ENCODE results near the gene NUBP2. TPM values are rescaled to one million over a fixed set of nuclear protein-coding genes. Genes with fewer than 3 reads are reported as not detected.

Gene NUBP2
- total RNA-seq, 6 donors from 2014 or later, result 53.2 to 85.6 (median 60.5) TPM

DNA sequence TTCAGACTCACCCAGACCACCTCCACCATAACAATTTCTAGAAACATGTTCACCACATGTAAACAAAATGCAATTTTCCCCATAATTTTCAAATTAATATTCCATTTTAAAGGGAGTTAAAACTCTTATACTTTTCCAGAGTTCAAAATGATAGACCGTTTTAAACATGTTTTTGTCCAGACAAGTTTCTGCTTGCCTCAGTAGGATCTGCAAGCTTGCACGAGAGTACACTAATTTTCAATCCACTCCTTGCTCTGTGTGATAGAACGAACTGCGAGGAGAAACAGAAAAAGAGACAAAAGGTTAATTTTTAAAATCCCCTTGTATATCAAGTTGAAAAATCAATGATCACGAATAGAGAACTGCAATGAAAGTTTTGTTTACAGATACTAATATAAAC, 51.3 kb downstream of the NUBP2 start:
- Histone ChIP-seq H3K27ac (no peak overlapping the region), H3K27me3 (no peaks in the 10 kb centered on the region), H3K4me1 (peaks cover 2 to 6% (median 3%) of the 10 kb centered on the region in 4 donors), H3K4me3 (no peak overlapping the region), H3K36me3 (peaks cover 0 to 3% (median 0%) of the 10 kb centered on the region in 4 donors), H3K9me3 (no peaks in the 10 kb centered on the region)
- ATAC-seq (ENCODE audit: low FRiP score in 2 of 2) (no peak), DNase-seq (no peak)
- TF ChIP-seq, protein P1, sequence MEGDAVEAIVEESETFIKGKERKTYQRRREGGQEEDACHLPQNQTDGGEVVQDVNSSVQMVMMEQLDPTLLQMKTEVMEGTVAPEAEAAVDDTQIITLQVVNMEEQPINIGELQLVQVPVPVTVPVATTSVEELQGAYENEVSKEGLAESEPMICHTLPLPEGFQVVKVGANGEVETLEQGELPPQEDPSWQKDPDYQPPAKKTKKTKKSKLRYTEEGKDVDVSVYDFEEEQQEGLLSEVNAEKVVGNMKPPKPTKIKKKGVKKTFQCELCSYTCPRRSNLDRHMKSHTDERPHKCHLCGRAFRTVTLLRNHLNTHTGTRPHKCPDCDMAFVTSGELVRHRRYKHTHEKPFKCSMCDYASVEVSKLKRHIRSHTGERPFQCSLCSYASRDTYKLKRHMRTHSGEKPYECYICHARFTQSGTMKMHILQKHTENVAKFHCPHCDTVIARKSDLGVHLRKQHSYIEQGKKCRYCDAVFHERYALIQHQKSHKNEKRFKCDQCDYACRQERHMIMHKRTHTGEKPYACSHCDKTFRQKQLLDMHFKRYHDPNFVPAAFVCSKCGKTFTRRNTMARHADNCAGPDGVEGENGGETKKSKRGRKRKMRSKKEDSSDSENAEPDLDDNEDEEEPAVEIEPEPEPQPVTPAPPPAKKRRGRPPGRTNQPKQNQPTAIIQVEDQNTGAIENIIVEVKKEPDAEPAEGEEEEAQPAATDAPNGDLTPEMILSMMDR (IDR thresholded peaks at IDR 0.05), result no peak
- TF ChIP-seq POLR2AphosphoS5 (IDR thresholded peaks at IDR 0.05) (no peak), POLR2A (IDR thresholded peaks at IDR 0.05) (no peak), EP300 (IDR thresholded peaks at IDR 0.05) (no peak)
- 75 to 83% methylated on average over 5 of the region's 5 CpGs for WGBS, 2 donors

Small RNAs within 50 kb of the gene (small RNA-seq; reads per million reads assigned to genes)
- gene MIR3177, result 0.12 to 1.1 (median 0.47) reads per million in 4 donors

Other genes starting within 250 kb of the NUBP2 start
- gene TMEM204, start 249.3 kb upstream of the NUBP2 start, total RNA-seq, result 100 to 1,000 TPM in 1 of 6 donors, 10 to 100 TPM in 5; 31.4 to 112 (median 48.4) TPM
- 100 to 1,000 TPM in 1 of 6 donors, 10 to 100 TPM in 5; 32.1 to 152 (median 49.8) TPM for gene IFT140, start 170.9 kb upstream of the NUBP2 start, total RNA-seq
- 10 to 100 TPM; 16.3 to 57.6 (median 20.6) TPM for gene CRAMP1, start 170.6 kb upstream of the NUBP2 start, total RNA-seq
- gene JPT2, start 104.7 kb upstream of the NUBP2 start, total RNA-seq, result 10 to 100 TPM; 15.8 to 60.5 (median 38.3) TPM
- gene MAPK8IP3, start 76.8 kb upstream of the NUBP2 start, total RNA-seq, result 100 to 1,000 TPM in 2 of 6 donors, 10 to 100 TPM in 4; 46.4 to 505 (median 71.9) TPM
- 100 to 1,000 TPM in 2 of 6 donors, 10 to 100 TPM in 4; 57.8 to 155 (median 78.9) TPM for gene NME3, start 11.4 kb upstream of the NUBP2 start, total RNA-seq
- 10 to 100 TPM; 10.8 to 87.0 (median 21.5) TPM for gene EME2, start 10.2 kb upstream of the NUBP2 start, total RNA-seq
- gene MRPS34, start 9.8 kb upstream of the NUBP2 start, total RNA-seq, result 10 to 100 TPM; 49.2 to 91.7 (median 69.8) TPM
- 100 to 1,000 TPM in 2 of 6 donors, 10 to 100 TPM in 4; 46.2 to 234 (median 64.4) TPM for gene SPSB3, start 389 bp upstream of the NUBP2 start, total RNA-seq
- 10 to 100 TPM in 1 of 6 donors, 1 to 10 TPM in 5; 1.0 to 11.5 (median 3.1) TPM for gene IGFALS, start 10.7 kb downstream of the NUBP2 start, total RNA-seq
- 100 to 1,000 TPM in 5 of 6 donors, 10 to 100 TPM in 1; 84.5 to 251 (median 122) TPM for gene HAGH, start 43.9 kb downstream of the NUBP2 start, total RNA-seq
- gene FAHD1, start 44.2 kb downstream of the NUBP2 start, total RNA-seq, result 10 to 100 TPM; 22.1 to 42.1 (median 32.6) TPM
- under 1 TPM in 1 of 6 donors, not detected in 5; 0.54 TPM for gene MEIOB, start 89.2 kb downstream of the NUBP2 start, total RNA-seq
- 1 to 10 TPM in 2 of 6 donors, under 1 TPM in 2, not detected in 2; 0.44 to 4.0 (median 0.95) TPM for gene HS3ST6, start 135.5 kb downstream of the NUBP2 start, total RNA-seq
- gene MSRB1, start 160.2 kb downstream of the NUBP2 start, total RNA-seq, result 10 to 100 TPM; 18.2 to 45.3 (median 31.9) TPM
- gene RPL3L, start 171.7 kb downstream of the NUBP2 start, total RNA-seq, result not detected
- gene NDUFB10, start 176.6 kb downstream of the NUBP2 start, total RNA-seq, result 100 to 1,000 TPM in 4 of 6 donors, 10 to 100 TPM in 2; 76.5 to 245 (median 107) TPM
- gene RPS2, start 181.9 kb downstream of the NUBP2 start, total RNA-seq, result 1,000 to 10,000 TPM; 1,128 to 1,943 (median 1,579) TPM
- under 1 TPM in 1 of 6 donors, not detected in 5; 0.37 TPM for gene RNF151, start 183.9 kb downstream of the NUBP2 start, total RNA-seq
- 10 to 100 TPM; 22.0 to 51.6 (median 35.0) TPM for gene TBL3, start 189.1 kb downstream of the NUBP2 start, total RNA-seq
- 1 to 10 TPM in 5 of 6 donors, not detected in 1; 2.1 to 5.4 (median 5.0) TPM for gene NOXO1, start 198.5 kb downstream of the NUBP2 start, total RNA-seq
- 10 to 100 TPM in 5 of 6 donors, 1 to 10 TPM in 1; 5.2 to 40.3 (median 24.7) TPM for gene GFER, start 201.2 kb downstream of the NUBP2 start, total RNA-seq
- 1 to 10 TPM in 1 of 6 donors, under 1 TPM in 3, not detected in 2; 0.15 to 1.4 (median 0.34) TPM for gene SYNGR3, start 207.0 kb downstream of the NUBP2 start, total RNA-seq
- gene ZNF598, start 226.9 kb downstream of the NUBP2 start, total RNA-seq, result 10 to 100 TPM; 20.1 to 62.8 (median 41.7) TPM
- under 1 TPM in 2 of 6 donors, not detected in 4; 0.67 to 0.80 TPM for gene NPW, start 236.8 kb downstream of the NUBP2 start, total RNA-seq
- 100 to 1,000 TPM; 131 to 604 (median 283) TPM for gene NHERF2, start 243.9 kb downstream of the NUBP2 start, total RNA-seq